Transverse colon (tissue), 4 donors: Measurements from ENCODE around the gene ZMYND12. TPM values are rescaled to one million over a fixed set of nuclear protein-coding genes. Genes with fewer than 3 reads are reported as not detected.

Source experiments
- DNase-seq: peaks from one replicate; pipeline ENCODE4 v3.0.0-alpha.2; 2019
- H3K27ac ChIP-seq, 4 donors: fragments of 200-600 bp; sonication (generic); 2 replicates each; pipeline ENCODE4 v1.5.1; 2016 to 2018; ENCODE audit warnings: inconsistent platforms in 4 of 4
- H3K27me3 ChIP-seq: fragments of 200-600 bp; sonication (generic); 2 replicates; pipeline ENCODE4 v1.5.1; 2017; ENCODE audit warnings: inconsistent platforms
- H3K36me3 ChIP-seq, 4 donors: fragments of 200-600 bp; sonication (generic); 2 replicates each; pipeline ENCODE4 v1.5.1; 2017 to 2019; ENCODE audit warnings: inconsistent platforms in 4 of 4
- H3K4me1 ChIP-seq, 4 donors: fragments of 200-600 bp; sonication (generic); 2 replicates each; pipeline ENCODE4 v1.5.1; 2017 to 2020; ENCODE audit warnings: inconsistent platforms in 4 of 4
- H3K4me3 ChIP-seq, 4 donors: fragments of 200-600 bp; sonication (generic); 1 replicate in 1 of 4; 2 replicates in 3 of 4; pipeline versions ENCODE4 v1.5.1 to v1.6.1; 2017 to 2019; ENCODE audit warnings: inconsistent platforms in 4 of 4
- H3K9me3 ChIP-seq, 2 donors: fragments of 200-600 bp; sonication (generic); 2 replicates each; pipeline ENCODE4 v1.5.1; 2017 to 2019; ENCODE audit warnings: inconsistent platforms in 2 of 2
- CTCF ChIP-seq, 5 experiments: fragments of 200-600 bp in 3 of 5; fragments of 450-650 bp in 2 of 5; sonication (generic) in 3 of 5; IDR thresholded peaks; 1 replicate in 2 of 5; 2 replicates in 3 of 5; pipeline ENCODE4 v1.5.1; 2016 to 2017; ENCODE audit warnings: antibody characterized with exemption in 5 of 5, inconsistent platforms in 3 of 5, mild to moderate bottlenecking in 2 of 5, moderate library complexity in 1 of 5
- EP300 ChIP-seq: sonication (generic); formaldehyde crosslinking; IDR thresholded peaks from one replicate; pipeline ENCODE4 v1.6.1; 2017; ENCODE audit warnings: antibody characterized with exemption, low read depth
- POLR2A ChIP-seq: fragments of 450-650 bp; IDR thresholded peaks from one replicate; pipeline ENCODE4 v1.6.1; 2016; ENCODE audit warnings: antibody characterized with exemption, mild to moderate bottlenecking, moderate library complexity
- POLR2AphosphoS5 ChIP-seq, 3 donors: sonication (generic); formaldehyde crosslinking; IDR thresholded peaks; one replicate each; pipeline ENCODE4 v1.6.1; 2016; ENCODE audit warnings: antibody characterized with exemption in 3 of 3
- WGBS, 2 donors: methylation state at CpG; one replicate each; pipeline ENCODE4 v1.1.5; 2018; ENCODE audit warnings: low coverage in 1 of 2; 5-methylcytosine and 5-hydroxymethylcytosine counted together
- in situ Hi-C, 4 donors: fragments of 200-750 bp; cut with MboI; loops; one replicate each; pipeline versions ENCODE4 v1.15.0 to v1.15.1; 2017; ENCODE audit warnings: low sequenced_read_pairs in 3 of 4, low pct_ligation_motif_present in 1 of 4, low pct_unique_long_range_greater_than_20kb in 1 of 4
- intact Hi-C: fragments of 100-400 bp; cut with DNase I; formaldehyde crosslinking; loops from one replicate; pipeline ENCODE4 v1.15.1; 2023; ENCODE audit warnings: low total_unique reads
- total RNA-seq, 4 donors: library from RNA; depleted of rRNA; stranded (reverse); fragments of >200 nt; gene quantifications; one replicate each; pipeline ENCODE4 v1.1.0, GENCODE V29; 2016

Gene ZMYND12
- total RNA-seq, 4 donors from 2014 or later, result 4.3 to 8.7 TPM; not detected in 2

- WGBS, 2 donors, result 83% methylated on average over 7 of the region's 7 CpGs; no CpG with 5 or more reads in 1 of the 2 donors
- H3K9me3 ChIP-seq, result no peaks in the 10 kb centered on the region
- peak overlapping the region; percentile 28 to 74 (median 66) for H3K27ac ChIP-seq
- H3K4me3 ChIP-seq, result no peak overlapping the region
- intact Hi-C loops (no loop called here), in situ Hi-C loops (no loop called here)
- H3K27me3 ChIP-seq, result no peaks in the 10 kb centered on the region
- H3K4me1 ChIP-seq, result peaks cover 0 to 20% (median 11%) of the 10 kb centered on the region in 4 donors
- no peaks in the 10 kb centered on the region for H3K36me3 ChIP-seq
- peak in 2 of 3 donors; percentile 43 to 51 for TF ChIP-seq POLR2AphosphoS5 (IDR thresholded peaks at IDR 0.05)
- TF ChIP-seq POLR2A, result no peak
- TF ChIP-seq EP300, result no peak
- TF ChIP-seq CTCF (IDR thresholded peaks at IDR 0.05), result no peak
- no peak for DNase-seq
These were observed 35.7 kb downstream of the ZMYND12 start for GRCh38 chr1:42420121-42420520.

- Histone ChIP-seq H3K4me1 (peaks cover 0 to 20% (median 11%) of the 10 kb centered on the region in 4 donors), H3K9me3 (no peaks in the 10 kb centered on the region), H3K27ac (peak overlapping the region; percentile 28 to 74 (median 66)), H3K27me3 (no peaks in the 10 kb centered on the region), H3K36me3 (no peaks in the 10 kb centered on the region), H3K4me3 (no peak overlapping the region)
- no peak for TF ChIP-seq POLR2A
- TF ChIP-seq EP300, result no peak
- TF ChIP-seq CTCF (IDR thresholded peaks at IDR 0.05), result no peak
- peak; percentile 50 to 90 (median 65) for TF ChIP-seq POLR2AphosphoS5 (IDR thresholded peaks at IDR 0.05)
- intact Hi-C loops (no loop called here), in situ Hi-C loops (no loop called here)
- 50 to 79% methylated on average over 2 to 5 of the region's 5 CpGs for WGBS, 2 donors
- DNase-seq, result peak; percentile 22
These were observed 36.5 kb downstream of the ZMYND12 start for GRCh38 chr1:42419126-42419821.

- no peaks in the 10 kb centered on the region for H3K36me3 ChIP-seq
- H3K4me3 ChIP-seq, result no peak overlapping the region
- H3K4me1 ChIP-seq, result peaks cover 0 to 20% (median 11%) of the 10 kb centered on the region in 4 donors
- no peaks in the 10 kb centered on the region for H3K9me3 ChIP-seq
- DNase-seq, result no peak
- in situ Hi-C loops (no loop called here), intact Hi-C loops (no loop called here)
- TF ChIP-seq CTCF (IDR thresholded peaks at IDR 0.05) (no peak), EP300 (no peak), POLR2AphosphoS5 (IDR thresholded peaks at IDR 0.05) (no peak), POLR2A (no peak)
- no peaks in the 10 kb centered on the region for H3K27me3 ChIP-seq
- WGBS, 2 donors, result 85 to 88% methylated on average over 1 of the region's 1 CpG
- peak overlapping the region in 1 of 4 donors; percentile 63 for H3K27ac ChIP-seq
These were observed 37.3 kb downstream of the ZMYND12 start for GRCh38 chr1:42418516-42418915.

GRCh38 chr1:42417166-42417565 is 38.7 kb downstream of the ZMYND12 start:
- in situ Hi-C loops (no loop called here), intact Hi-C loops (no loop called here)
- DNase-seq, result no peak
- peaks cover 0 to 20% (median 11%) of the 10 kb centered on the region in 4 donors for H3K4me1 ChIP-seq
- H3K36me3 ChIP-seq, result no peaks in the 10 kb centered on the region
- 59% methylated on average over 3 of the region's 3 CpGs; no CpG with 5 or more reads in 1 of the 2 donors for WGBS, 2 donors
- no peaks in the 10 kb centered on the region for H3K27me3 ChIP-seq
- H3K4me3 ChIP-seq, result no peak overlapping the region
- H3K27ac ChIP-seq, result no peak overlapping the region
- TF ChIP-seq EP300, result no peak
- no peak for TF ChIP-seq CTCF (IDR thresholded peaks at IDR 0.05)
- no peak for TF ChIP-seq POLR2AphosphoS5 (IDR thresholded peaks at IDR 0.05)
- TF ChIP-seq POLR2A, result no peak
- H3K9me3 ChIP-seq, result no peaks in the 10 kb centered on the region
